ENCODE data around the gene NAA25. TPM values are rescaled to one million over a fixed set of nuclear protein-coding genes. Genes with fewer than 3 reads are reported as not detected.

The NAA25 gene
- total and polyA plus RNA-seq, 2 of the 4 experiments (the other 2 are of a cell fraction): 10.3 to 25.5 TPM

DNA sequence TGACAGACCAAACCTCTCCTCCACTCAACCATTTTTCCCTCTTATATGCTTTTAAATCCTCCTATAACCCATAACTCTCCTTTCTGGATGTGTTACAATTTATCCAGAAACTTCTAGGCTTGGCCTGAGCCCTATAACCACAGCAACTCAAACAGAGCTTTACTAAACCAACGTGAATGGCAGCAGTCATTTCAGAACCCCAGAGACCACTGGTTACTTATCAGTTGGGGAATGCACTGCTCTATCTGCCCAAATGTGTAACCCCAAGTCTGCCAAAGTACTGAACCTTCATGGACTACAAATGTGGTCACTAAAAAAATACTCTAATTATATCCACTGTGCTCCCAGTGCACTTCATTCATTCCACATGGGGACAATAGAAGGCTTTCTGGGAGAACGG is 42.0 kb downstream of the NAA25 start:
- no peak overlapping the region for H2AK9ac ChIP-seq (replicated peaks; ENCODE audit: low read depth, low read length, poor library complexity)
- peaks cover 53% of the 10 kb centered on the region for H3K36me3 ChIP-seq (ENCODE audit: control insufficient read depth, insufficient read depth, low read length)
- H4K5ac ChIP-seq (ENCODE audit: low read depth, low read length): no peak overlapping the region
- no peak overlapping the region for H2BK15ac ChIP-seq (ENCODE audit: low read depth, low read length)
- no peak overlapping the region for H4K91ac ChIP-seq (ENCODE audit: insufficient read depth, low read depth, low read length)
- H4K20me1 ChIP-seq (ENCODE audit: insufficient read depth, low read length): no peaks in the 10 kb centered on the region
- no peak overlapping the region for H2AK5ac ChIP-seq (ENCODE audit: low read depth, low read length)
- ChIA-PET CTCF (no interaction called here), POLR2A (ENCODE audit: unreplicated experiment) (no interaction called here)
- H3K4me3 ChIP-seq (ENCODE audit: insufficient read depth, low read depth, low read length): no peak overlapping the region
- H3K27ac ChIP-seq (ENCODE audit: insufficient read depth, low read length): no peak overlapping the region
- ATAC-seq (ENCODE audit: low read depth) (no peak), DNase-seq (no peak)
- no peak overlapping the region for H3K18ac ChIP-seq (ENCODE audit: low read depth, low read length)
- no peak overlapping the region for H3K14ac ChIP-seq (replicated peaks; ENCODE audit: low read depth, low read length)
- dilution Hi-C loops (cut with HindIII; ENCODE audit: low sequenced_read_pairs, unreplicated experiment): no loop called here
- no peak overlapping the region for H4K8ac ChIP-seq (ENCODE audit: low read depth in 2 of 2, low read length in 2 of 2)
- H3K23ac ChIP-seq (ENCODE audit: low read depth, low read length): no peak overlapping the region
- H3K79me1 ChIP-seq (ENCODE audit: low read depth in 1 of 2, low read length in 2 of 2): peaks cover 6 to 10% of the 10 kb centered on the region in 2 experiments; a peak in 3 of 4 replicates
- 0 out of 2 replicates have a peak, but pooled peaks cover 3% of the 10 kb centered on the region for H3K9me1 ChIP-seq (ENCODE audit: insufficient read depth, low read length)
- BruUV-seq (replicated peaks): no TSS peak
- H3K4ac ChIP-seq (ENCODE audit: low read depth, low read length): no peak overlapping the region
- in situ Hi-C loops (cut with MboI; ENCODE audit: low sequenced_read_pairs): no loop called here
- H2BK20ac ChIP-seq (ENCODE audit: low read depth, low read length): no peak overlapping the region
- no peaks in the 10 kb centered on the region for H3K9me3 ChIP-seq (ENCODE audit: control insufficient read depth, insufficient read depth, low read length)
- TF ChIP-seq RAD21 (IDR thresholded peaks at IDR 0.05; ENCODE audit: low read length) (no peak), FOS (IDR thresholded peaks at IDR 0.05; ENCODE audit: low read depth, low read length) (no peak), POLR2A (IDR thresholded peaks at IDR 0.05; ENCODE audit: low read depth, low read length) (no peak), SMC3 (IDR thresholded peaks at IDR 0.05; ENCODE audit: low read depth, low read length) (no peak), MAFK (IDR thresholded peaks at IDR 0.05; ENCODE audit: low read depth, low read length) (no peak)
- TF ChIP-seq, protein P1, sequence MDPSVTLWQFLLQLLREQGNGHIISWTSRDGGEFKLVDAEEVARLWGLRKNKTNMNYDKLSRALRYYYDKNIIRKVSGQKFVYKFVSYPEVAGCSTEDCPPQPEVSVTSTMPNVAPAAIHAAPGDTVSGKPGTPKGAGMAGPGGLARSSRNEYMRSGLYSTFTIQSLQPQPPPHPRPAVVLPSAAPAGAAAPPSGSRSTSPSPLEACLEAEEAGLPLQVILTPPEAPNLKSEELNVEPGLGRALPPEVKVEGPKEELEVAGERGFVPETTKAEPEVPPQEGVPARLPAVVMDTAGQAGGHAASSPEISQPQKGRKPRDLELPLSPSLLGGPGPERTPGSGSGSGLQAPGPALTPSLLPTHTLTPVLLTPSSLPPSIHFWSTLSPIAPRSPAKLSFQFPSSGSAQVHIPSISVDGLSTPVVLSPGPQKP (IDR thresholded peaks at IDR 0.05; ENCODE audit: borderline replicate concordance, low read depth, low read length): no peak
- TF ChIP-seq, protein P2, sequence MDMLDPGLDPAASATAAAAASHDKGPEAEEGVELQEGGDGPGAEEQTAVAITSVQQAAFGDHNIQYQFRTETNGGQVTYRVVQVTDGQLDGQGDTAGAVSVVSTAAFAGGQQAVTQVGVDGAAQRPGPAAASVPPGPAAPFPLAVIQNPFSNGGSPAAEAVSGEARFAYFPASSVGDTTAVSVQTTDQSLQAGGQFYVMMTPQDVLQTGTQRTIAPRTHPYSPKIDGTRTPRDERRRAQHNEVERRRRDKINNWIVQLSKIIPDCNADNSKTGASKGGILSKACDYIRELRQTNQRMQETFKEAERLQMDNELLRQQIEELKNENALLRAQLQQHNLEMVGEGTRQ (IDR thresholded peaks at IDR 0.05; ENCODE audit: low read depth, low read length): no peak
- no peak overlapping the region for H2AFZ ChIP-seq (replicated peaks; ENCODE audit: low read length, poor library complexity)
- no peaks in the 10 kb centered on the region for H3K4me1 ChIP-seq (ENCODE audit: control insufficient read depth, insufficient read depth, low read length)
- no peak overlapping the region for H3K4me2 ChIP-seq (ENCODE audit: low read depth, low read length)
- no peaks in the 10 kb centered on the region for H3K27me3 ChIP-seq (ENCODE audit: control insufficient read depth, insufficient read depth, low read length)
- H2BK120ac ChIP-seq (ENCODE audit: low read depth, low read length): no peak overlapping the region
- H3K9ac ChIP-seq (ENCODE audit: low read depth, low read length): no peak overlapping the region
- intact Hi-C loops (cut with micrococcal nuclease): no loop called here
- no peak overlapping the region for H2BK5ac ChIP-seq (ENCODE audit: low read depth, low read length, poor library complexity, severe bottlenecking)
- 88% methylated on average over 1 of the region's 2 CpGs; no CpG with 5 or more reads in 1 of the 2 experiments for WGBS, 2 experiments (ENCODE audit: extremely low coverage in 2 of 2, insufficient read length in 1 of 2)
- H3K56ac ChIP-seq (ENCODE audit: extremely low read depth, insufficient read depth, low read length): no peak overlapping the region

All from IMR-90 (cell line).